ENCODE data around the gene IL16.
"Not testable (repeated sequence)": the region's sequence is repeated elsewhere in the genome, so short reads cannot be mapped to it uniquely, and the experiment has no call there.

The IL16 gene

GRCh38 chr15:81157195-81157938, 39.3 kb upstream of the IL16 start:
- TF ChIP-seq, protein P1, sequence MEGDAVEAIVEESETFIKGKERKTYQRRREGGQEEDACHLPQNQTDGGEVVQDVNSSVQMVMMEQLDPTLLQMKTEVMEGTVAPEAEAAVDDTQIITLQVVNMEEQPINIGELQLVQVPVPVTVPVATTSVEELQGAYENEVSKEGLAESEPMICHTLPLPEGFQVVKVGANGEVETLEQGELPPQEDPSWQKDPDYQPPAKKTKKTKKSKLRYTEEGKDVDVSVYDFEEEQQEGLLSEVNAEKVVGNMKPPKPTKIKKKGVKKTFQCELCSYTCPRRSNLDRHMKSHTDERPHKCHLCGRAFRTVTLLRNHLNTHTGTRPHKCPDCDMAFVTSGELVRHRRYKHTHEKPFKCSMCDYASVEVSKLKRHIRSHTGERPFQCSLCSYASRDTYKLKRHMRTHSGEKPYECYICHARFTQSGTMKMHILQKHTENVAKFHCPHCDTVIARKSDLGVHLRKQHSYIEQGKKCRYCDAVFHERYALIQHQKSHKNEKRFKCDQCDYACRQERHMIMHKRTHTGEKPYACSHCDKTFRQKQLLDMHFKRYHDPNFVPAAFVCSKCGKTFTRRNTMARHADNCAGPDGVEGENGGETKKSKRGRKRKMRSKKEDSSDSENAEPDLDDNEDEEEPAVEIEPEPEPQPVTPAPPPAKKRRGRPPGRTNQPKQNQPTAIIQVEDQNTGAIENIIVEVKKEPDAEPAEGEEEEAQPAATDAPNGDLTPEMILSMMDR (IDR thresholded peaks at IDR 0.05; ENCODE audit: insufficient read depth, missing control alignments) = no peak
- no peak for DNase-seq (ENCODE audit: insufficient read length, low spot score)
- no peak for FAIRE-seq

- TF ChIP-seq, protein P1 (IDR thresholded peaks at IDR 0.05; ENCODE audit: insufficient read depth, missing control alignments) = no peak
- DNase-seq (ENCODE audit: insufficient read length, low spot score) (no peak), FAIRE-seq (no peak)
Measured at GRCh38 chr15:81157939-81158223, 38.8 kb upstream of the IL16 start.

DNA sequence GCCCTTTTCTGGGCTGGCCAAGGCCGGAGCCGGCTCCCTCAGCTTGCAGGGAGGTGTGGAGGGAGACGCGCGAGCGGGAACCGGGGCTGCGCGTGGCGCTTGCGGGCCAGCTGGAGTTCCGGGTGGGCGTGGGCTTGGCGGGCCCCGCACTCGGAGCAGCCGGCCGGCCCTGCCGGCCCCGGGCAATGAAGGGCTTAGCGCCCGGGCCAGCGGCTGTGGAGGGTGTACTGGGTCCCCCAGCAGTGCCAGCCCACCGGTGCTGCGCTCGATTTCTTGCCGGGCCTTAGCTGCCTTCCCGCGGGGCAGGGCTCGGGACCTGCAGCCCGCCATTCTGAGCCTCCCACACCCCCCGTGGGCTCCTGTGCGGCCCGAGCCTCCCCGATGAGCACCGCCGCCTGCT, 38.1 kb upstream of the IL16 start:
- FAIRE-seq; DNase-seq (ENCODE audit: insufficient read length, low spot score): not testable (repeated sequence)

GRCh38 chr15:81160312-81161159, 36.1 kb upstream of the IL16 start:
- no peak for FAIRE-seq
- DNase-seq (ENCODE audit: insufficient read length, low spot score) = no peak

DNA sequence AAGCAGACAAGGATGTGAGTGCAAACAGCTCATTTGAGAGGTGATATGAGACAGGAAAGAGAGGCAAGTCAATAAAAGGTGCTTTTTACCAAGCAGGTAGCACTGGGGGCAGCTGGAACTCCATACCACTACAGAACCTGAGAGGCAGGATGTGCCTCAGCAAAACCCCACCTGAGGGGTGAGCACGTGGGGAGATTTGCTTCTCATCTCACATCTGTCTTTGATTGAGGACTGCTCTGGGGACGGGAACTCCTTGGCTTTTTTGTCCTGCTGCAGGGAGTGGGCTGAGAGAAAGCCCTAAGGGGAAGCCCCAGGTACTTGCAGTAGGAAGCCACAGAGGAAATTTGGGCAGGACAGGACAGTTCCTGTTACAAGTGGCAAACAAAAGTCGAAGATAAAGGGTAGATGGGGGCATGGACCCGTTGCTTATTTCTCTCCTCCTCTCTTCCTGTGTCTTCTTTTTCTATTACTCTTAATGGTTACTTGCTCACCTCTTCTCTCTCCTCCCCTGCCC, 35.5 kb upstream of the IL16 start:
- DNase-seq (ENCODE audit: insufficient read length, low spot score) (no peak), FAIRE-seq (no peak)
- TF ChIP-seq, protein P1 (IDR thresholded peaks at IDR 0.05; ENCODE audit: insufficient read depth, missing control alignments) = no peak

More at GRCh38 chr15:81160312-81161159, 36.1 kb upstream of the IL16 start:
- TF ChIP-seq, protein P1 (IDR thresholded peaks at IDR 0.05; ENCODE audit: insufficient read depth, missing control alignments) = no peak

DNA sequence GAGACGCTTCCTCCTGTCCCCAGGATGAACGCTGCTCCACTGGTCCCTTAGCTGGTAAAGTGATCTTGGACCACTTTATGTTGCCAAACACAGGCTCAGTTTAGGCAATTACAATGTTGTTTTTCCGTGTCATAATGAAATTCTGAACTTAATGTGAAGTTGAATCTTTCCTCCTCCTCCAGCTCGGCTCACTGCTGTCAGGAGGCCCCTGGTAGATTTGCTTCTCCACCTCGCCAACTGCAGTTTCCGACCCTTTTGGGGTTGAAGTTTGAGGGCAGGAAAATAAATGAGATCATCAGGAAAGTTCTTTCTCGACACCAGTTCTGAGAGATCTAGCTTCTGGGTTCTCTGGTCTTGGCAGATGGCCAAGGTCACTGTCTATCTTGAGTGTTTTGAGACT, 34.8 kb upstream of the IL16 start:
- TF ChIP-seq, protein P1 (IDR thresholded peaks at IDR 0.05; ENCODE audit: insufficient read depth, missing control alignments) = no peak
- no peak for FAIRE-seq
- no peak for DNase-seq (ENCODE audit: insufficient read length, low spot score)

DNA sequence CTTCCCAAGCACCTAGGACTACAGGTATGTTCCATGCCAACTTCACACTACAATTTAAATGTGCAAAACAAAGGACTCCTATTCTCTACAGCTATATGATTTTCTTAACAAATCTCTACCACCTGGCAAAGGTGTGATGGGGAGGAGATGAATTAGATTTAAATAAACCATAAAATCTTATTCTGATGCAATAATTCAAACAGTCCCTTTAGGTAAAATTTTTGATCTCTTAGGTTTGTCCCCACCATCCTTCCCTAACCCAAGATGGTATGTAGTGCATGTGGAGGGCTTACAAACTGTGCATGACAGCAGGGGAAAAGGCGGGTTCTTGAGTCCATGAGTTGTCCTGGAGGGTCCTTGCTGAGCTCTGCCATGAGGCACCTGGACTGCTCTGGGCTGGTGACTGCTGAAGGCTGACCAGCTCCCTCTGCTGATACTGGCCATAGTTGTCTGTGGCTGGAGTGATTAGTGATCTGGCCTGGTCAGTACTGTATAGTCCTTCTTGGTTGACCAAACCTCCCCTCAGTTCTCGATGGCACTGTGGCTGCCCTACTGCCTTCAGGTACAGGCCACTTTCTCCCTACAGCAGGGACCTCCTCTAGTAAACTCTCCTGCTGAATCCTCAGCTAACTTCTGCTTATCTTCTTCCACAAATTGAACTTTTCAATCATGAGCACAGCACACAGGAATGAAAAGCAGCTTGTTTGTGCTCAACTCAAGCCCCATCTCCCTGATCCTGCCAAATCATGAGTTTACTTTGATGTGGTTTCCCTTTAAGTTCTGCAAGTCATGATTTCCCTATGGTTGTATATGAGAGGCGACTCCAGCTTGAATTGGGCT, 32.5 kb upstream of the IL16 start:
- DNase-seq (ENCODE audit: insufficient read length, low spot score) (no peak), FAIRE-seq (no peak)
- TF ChIP-seq, protein P1 (IDR thresholded peaks at IDR 0.05; ENCODE audit: insufficient read depth, missing control alignments) = no peak

All from D721Med (cell line).